ENCODE data around the gene C1orf174. TPM values are rescaled to one million over a fixed set of nuclear protein-coding genes. Genes with fewer than 3 reads are reported as not detected.
A peak's percentile ranks its signal among the peaks of the same experiment; 100 is the strongest.

C1orf174 gene
- total and polyA plus RNA-seq, 2 of the 13 experiments (the other 11 are each of a cell fraction or from before 2014, with no cell fraction given), result 21.6 to 31.4 TPM

DNA sequence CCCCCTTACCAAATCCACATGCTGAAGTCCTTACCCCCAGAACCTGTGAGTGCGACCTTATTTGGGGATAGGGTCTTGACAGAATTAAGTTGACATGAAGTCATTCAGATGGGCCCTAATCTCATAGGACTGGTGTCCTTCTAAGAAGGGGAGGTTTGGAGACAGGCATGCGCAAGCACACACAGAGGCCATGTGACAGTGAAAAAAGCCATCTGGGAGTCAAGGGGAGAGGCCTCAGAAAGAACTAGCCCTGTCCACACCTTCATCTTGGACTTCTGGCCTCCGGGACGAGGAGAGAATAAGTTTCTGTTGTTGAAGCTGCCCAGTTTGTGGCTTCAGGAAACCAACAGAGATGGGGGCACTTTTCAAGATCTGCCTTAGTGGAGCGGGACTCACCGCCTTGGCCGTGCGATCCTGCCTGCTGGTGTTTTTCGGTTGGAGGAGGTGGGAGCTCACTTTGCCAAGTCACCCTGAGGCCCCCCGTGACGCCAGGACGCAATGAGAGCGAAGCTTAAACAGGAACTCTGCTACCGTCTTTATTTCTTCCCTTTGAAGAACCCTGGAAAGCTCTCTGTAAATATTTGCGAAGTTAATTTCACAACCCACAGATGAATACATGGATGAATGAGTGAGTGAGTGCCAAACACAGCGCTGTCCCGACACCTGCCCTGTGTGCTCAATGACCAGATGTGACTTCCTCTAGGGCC lies 42.5 kb upstream of the C1orf174 start (continued):
- TF ChIP-seq, protein P1, sequence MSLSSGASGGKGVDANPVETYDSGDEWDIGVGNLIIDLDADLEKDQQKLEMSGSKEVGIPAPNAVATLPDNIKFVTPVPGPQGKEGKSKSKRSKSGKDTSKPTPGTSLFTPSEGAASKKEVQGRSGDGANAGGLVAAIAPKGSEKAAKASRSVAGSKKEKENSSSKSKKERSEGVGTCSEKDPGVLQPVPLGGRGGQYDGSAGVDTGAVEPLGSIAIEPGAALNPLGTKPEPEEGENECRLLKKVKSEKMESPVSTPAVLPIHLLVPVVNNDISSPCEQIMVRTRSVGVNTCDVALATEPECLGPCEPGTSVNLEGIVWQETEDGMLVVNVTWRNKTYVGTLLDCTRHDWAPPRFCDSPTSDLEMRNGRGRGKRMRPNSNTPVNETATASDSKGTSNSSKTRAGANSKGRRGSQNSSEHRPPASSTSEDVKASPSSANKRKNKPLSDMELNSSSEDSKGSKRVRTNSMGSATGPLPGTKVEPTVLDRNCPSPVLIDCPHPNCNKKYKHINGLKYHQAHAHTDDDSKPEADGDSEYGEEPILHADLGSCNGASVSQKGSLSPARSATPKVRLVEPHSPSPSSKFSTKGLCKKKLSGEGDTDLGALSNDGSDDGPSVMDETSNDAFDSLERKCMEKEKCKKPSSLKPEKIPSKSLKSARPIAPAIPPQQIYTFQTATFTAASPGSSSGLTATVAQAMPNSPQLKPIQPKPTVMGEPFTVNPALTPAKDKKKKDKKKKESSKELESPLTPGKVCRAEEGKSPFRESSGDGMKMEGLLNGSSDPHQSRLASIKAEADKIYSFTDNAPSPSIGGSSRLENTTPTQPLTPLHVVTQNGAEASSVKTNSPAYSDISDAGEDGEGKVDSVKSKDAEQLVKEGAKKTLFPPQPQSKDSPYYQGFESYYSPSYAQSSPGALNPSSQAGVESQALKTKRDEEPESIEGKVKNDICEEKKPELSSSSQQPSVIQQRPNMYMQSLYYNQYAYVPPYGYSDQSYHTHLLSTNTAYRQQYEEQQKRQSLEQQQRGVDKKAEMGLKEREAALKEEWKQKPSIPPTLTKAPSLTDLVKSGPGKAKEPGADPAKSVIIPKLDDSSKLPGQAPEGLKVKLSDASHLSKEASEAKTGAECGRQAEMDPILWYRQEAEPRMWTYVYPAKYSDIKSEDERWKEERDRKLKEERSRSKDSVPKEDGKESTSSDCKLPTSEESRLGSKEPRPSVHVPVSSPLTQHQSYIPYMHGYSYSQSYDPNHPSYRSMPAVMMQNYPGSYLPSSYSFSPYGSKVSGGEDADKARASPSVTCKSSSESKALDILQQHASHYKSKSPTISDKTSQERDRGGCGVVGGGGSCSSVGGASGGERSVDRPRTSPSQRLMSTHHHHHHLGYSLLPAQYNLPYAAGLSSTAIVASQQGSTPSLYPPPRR (CRISPR knock-in tag; IDR thresholded peaks at IDR 0.05; ENCODE audit: borderline replicate concordance), result peak; percentile 77; the same call in 1 of the 2 replicates
- TF ChIP-seq ZNF572 (CRISPR knock-in tag; IDR thresholded peaks at IDR 0.05) (no peak), SAP130 (CRISPR knock-in tag; IDR thresholded peaks at IDR 0.05; ENCODE audit: low read depth) (0 out of 2 replicates have a peak, but pooled peaks have one; percentile 20), ZNF883 (CRISPR knock-in tag; IDR thresholded peaks at IDR 0.05; ENCODE audit: not compliant biosample characterization) (no peak), JARID2 (CRISPR knock-in tag; IDR thresholded peaks at IDR 0.05; ENCODE audit: insufficient replicate concordance) (no peak), SALL1 (CRISPR knock-in tag; IDR thresholded peaks at IDR 0.05) (peak; percentile 62), LCORL (IDR thresholded peaks at IDR 0.05) (no peak), LCORL (CRISPR knock-in tag; IDR thresholded peaks at IDR 0.05) (peak; percentile 73; the same call in 1 of the 2 replicates), YEATS2 (CRISPR knock-in tag; IDR thresholded peaks at IDR 0.05; ENCODE audit: borderline replicate concordance) (no peak), HDAC6 (IDR thresholded peaks at IDR 0.05; ENCODE audit: low read depth, low read length) (no peak), HMG20A (CRISPR knock-in tag; IDR thresholded peaks at IDR 0.05; ENCODE audit: borderline replicate concordance) (peak; percentile 42; the same call in 1 of the 2 replicates), SETDB1 (CRISPR knock-in tag; IDR thresholded peaks at IDR 0.05; ENCODE audit: borderline replicate concordance) (no peak), ZNF761 (CRISPR knock-in tag; conservative IDR thresholded peaks at IDR 0.05) (no peak), ZNF670 (CRISPR knock-in tag; IDR thresholded peaks at IDR 0.05; ENCODE audit: borderline replicate concordance) (no peak), PCBP1 (IDR thresholded peaks at IDR 0.05; ENCODE audit: borderline replicate concordance, low read depth, low read length) (no peak), FOXA1 (IDR thresholded peaks at IDR 0.05) (no peak), FOXA1 (CRISPR knock-in tag; IDR thresholded peaks at IDR 0.05) (peak; percentile 73), HNF4A (CRISPR knock-in tag; IDR thresholded peaks at IDR 0.05) (no peak), GATAD1 (CRISPR knock-in tag; IDR thresholded peaks at IDR 0.05) (no peak), KAT2B (IDR thresholded peaks at IDR 0.05; ENCODE audit: borderline replicate concordance, low read depth, low read length) (no peak), GLI4 (CRISPR knock-in tag; IDR thresholded peaks at IDR 0.05; ENCODE audit: borderline replicate concordance) (no peak)
- TF ChIP-seq, protein P2, sequence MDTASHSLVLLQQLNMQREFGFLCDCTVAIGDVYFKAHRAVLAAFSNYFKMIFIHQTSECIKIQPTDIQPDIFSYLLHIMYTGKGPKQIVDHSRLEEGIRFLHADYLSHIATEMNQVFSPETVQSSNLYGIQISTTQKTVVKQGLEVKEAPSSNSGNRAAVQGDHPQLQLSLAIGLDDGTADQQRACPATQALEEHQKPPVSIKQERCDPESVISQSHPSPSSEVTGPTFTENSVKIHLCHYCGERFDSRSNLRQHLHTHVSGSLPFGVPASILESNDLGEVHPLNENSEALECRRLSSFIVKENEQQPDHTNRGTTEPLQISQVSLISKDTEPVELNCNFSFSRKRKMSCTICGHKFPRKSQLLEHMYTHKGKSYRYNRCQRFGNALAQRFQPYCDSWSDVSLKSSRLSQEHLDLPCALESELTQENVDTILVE (CRISPR knock-in tag; IDR thresholded peaks at IDR 0.05), result no peak
- TF ChIP-seq, protein P3, sequence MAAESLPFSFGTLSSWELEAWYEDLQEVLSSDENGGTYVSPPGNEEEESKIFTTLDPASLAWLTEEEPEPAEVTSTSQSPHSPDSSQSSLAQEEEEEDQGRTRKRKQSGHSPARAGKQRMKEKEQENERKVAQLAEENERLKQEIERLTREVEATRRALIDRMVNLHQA (CRISPR knock-in tag; IDR thresholded peaks at IDR 0.05), result no peak
- TF ChIP-seq, protein P4, sequence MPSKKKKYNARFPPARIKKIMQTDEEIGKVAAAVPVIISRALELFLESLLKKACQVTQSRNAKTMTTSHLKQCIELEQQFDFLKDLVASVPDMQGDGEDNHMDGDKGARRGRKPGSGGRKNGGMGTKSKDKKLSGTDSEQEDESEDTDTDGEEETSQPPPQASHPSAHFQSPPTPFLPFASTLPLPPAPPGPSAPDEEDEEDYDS (CRISPR knock-in tag; IDR thresholded peaks at IDR 0.05), result no peak
- TF ChIP-seq, protein P5, sequence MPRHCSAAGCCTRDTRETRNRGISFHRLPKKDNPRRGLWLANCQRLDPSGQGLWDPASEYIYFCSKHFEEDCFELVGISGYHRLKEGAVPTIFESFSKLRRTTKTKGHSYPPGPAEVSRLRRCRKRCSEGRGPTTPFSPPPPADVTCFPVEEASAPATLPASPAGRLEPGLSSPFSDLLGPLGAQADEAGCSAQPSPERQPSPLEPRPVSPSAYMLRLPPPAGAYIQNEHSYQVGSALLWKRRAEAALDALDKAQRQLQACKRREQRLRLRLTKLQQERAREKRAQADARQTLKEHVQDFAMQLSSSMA (CRISPR knock-in tag; IDR thresholded peaks at IDR 0.05), result no peak
